H1 (cell line): ENCODE results near the gene RANBP9. TPM values are rescaled to one million over a fixed set of nuclear protein-coding genes. Genes with fewer than 3 reads are reported as not detected.

ENCODE experiments used
- BCL11A ChIP-seq, 2 experiments: IDR thresholded peaks; one replicate each; pipeline ENCODE4 v1.6.1; 2011; ENCODE audit warnings: low read depth in 2 of 2, low read length in 2 of 2, mild to moderate bottlenecking in 2 of 2
- CTBP2 ChIP-seq: IDR thresholded peaks from 2 replicates; pipeline ENCODE4 v1.7.0; 2011; ENCODE audit warnings: borderline replicate concordance, mild to moderate bottlenecking, moderate library complexity, mixed read lengths, low read length; ENCODE audit not compliant: insufficient read depth, insufficient read length
- RFX5 ChIP-seq: IDR thresholded peaks from 2 replicates; pipeline ENCODE4 v1.6.1; 2011; ENCODE audit warnings: low read depth, low read length, improper control_type of control experiment, borderline replicate concordance
- SIRT6 ChIP-seq: IDR thresholded peaks from one replicate; pipeline ENCODE4 v1.7.1; 2012; ENCODE audit warnings: low read length, inconsistent platforms
- SP1 ChIP-seq: IDR thresholded peaks from 2 replicates; pipeline ENCODE4 v1.6.1; 2011; ENCODE audit warnings: low read depth, low read length
- SRF ChIP-seq: IDR thresholded peaks from 2 replicates; pipeline ENCODE4 v1.6.1; 2011; ENCODE audit warnings: mild to moderate bottlenecking, low read depth, low read length, moderate library complexity
- TCF12 ChIP-seq: IDR thresholded peaks from 2 replicates; pipeline ENCODE4 v1.6.1; 2011; ENCODE audit warnings: low read depth, mild to moderate bottlenecking, low read length
- polyA plus RNA-seq, 7 experiments: library from polyadenylated mRNA; depleted of rRNA in 3 of 7; stranded (reverse) in 5 of 7; unstranded in 2 of 7; fragments of >200 nt in 5 of 7; fragments of 200-250 nt in 2 of 7; gene quantifications; 1 replicate in 5 of 7; 2 replicates in 1 of 7; 4 replicates in 1 of 7; pipeline versions ENCODE4 v1.2.1 to v1.2.3, GENCODE V29; 2011 to 2013; ENCODE audit warnings: missing spikeins in 2 of 7, mixed read lengths in 2 of 7
- total RNA-seq: library from RNA; stranded (reverse); fragmentation: NEBNext Ultra II Directional; extraction: Animal tissue kit (Norgen Biotek cat#: 25700); gene quantifications from 2 replicates; pipeline ENCODE4 v1.2.1, GENCODE V29; 2021
- TF ChIP-seq, protein P1 (sequence below): fragments of 300-600 bp; sonication (generic); IDR thresholded peaks from 2 replicates; pipeline ENCODE4 v1.7.1; 2012; ENCODE audit warnings: low read length, moderate library complexity, mild to moderate bottlenecking, inconsistent platforms; ENCODE audit not compliant: insufficient replicate concordance

The RANBP9 gene
- total and polyA plus RNA-seq, 2 of the 8 experiments (the other 6 are each of a cell fraction or from before 2014, with no cell fraction given): 13.0 to 36.7 TPM

DNA sequence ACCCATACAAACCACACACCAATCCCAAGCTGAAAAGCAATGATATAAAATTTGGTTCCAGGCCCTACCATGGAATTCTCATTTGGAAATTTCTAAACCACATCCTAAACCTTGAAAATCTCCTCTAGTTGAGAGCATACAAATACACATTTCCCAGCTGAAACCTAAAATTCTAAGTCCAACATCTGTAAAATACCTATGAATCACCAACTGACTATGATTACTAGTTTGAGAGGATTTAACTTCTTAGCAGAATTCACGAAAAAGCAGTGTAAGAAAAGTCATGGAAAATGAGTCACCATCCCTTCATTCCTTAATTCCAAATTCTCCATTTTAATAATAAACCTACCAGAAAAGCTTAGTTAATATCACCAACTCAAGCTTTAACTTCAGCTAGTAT is 15.4 kb downstream of the RANBP9 start (continued):
- TF ChIP-seq, protein P1, sequence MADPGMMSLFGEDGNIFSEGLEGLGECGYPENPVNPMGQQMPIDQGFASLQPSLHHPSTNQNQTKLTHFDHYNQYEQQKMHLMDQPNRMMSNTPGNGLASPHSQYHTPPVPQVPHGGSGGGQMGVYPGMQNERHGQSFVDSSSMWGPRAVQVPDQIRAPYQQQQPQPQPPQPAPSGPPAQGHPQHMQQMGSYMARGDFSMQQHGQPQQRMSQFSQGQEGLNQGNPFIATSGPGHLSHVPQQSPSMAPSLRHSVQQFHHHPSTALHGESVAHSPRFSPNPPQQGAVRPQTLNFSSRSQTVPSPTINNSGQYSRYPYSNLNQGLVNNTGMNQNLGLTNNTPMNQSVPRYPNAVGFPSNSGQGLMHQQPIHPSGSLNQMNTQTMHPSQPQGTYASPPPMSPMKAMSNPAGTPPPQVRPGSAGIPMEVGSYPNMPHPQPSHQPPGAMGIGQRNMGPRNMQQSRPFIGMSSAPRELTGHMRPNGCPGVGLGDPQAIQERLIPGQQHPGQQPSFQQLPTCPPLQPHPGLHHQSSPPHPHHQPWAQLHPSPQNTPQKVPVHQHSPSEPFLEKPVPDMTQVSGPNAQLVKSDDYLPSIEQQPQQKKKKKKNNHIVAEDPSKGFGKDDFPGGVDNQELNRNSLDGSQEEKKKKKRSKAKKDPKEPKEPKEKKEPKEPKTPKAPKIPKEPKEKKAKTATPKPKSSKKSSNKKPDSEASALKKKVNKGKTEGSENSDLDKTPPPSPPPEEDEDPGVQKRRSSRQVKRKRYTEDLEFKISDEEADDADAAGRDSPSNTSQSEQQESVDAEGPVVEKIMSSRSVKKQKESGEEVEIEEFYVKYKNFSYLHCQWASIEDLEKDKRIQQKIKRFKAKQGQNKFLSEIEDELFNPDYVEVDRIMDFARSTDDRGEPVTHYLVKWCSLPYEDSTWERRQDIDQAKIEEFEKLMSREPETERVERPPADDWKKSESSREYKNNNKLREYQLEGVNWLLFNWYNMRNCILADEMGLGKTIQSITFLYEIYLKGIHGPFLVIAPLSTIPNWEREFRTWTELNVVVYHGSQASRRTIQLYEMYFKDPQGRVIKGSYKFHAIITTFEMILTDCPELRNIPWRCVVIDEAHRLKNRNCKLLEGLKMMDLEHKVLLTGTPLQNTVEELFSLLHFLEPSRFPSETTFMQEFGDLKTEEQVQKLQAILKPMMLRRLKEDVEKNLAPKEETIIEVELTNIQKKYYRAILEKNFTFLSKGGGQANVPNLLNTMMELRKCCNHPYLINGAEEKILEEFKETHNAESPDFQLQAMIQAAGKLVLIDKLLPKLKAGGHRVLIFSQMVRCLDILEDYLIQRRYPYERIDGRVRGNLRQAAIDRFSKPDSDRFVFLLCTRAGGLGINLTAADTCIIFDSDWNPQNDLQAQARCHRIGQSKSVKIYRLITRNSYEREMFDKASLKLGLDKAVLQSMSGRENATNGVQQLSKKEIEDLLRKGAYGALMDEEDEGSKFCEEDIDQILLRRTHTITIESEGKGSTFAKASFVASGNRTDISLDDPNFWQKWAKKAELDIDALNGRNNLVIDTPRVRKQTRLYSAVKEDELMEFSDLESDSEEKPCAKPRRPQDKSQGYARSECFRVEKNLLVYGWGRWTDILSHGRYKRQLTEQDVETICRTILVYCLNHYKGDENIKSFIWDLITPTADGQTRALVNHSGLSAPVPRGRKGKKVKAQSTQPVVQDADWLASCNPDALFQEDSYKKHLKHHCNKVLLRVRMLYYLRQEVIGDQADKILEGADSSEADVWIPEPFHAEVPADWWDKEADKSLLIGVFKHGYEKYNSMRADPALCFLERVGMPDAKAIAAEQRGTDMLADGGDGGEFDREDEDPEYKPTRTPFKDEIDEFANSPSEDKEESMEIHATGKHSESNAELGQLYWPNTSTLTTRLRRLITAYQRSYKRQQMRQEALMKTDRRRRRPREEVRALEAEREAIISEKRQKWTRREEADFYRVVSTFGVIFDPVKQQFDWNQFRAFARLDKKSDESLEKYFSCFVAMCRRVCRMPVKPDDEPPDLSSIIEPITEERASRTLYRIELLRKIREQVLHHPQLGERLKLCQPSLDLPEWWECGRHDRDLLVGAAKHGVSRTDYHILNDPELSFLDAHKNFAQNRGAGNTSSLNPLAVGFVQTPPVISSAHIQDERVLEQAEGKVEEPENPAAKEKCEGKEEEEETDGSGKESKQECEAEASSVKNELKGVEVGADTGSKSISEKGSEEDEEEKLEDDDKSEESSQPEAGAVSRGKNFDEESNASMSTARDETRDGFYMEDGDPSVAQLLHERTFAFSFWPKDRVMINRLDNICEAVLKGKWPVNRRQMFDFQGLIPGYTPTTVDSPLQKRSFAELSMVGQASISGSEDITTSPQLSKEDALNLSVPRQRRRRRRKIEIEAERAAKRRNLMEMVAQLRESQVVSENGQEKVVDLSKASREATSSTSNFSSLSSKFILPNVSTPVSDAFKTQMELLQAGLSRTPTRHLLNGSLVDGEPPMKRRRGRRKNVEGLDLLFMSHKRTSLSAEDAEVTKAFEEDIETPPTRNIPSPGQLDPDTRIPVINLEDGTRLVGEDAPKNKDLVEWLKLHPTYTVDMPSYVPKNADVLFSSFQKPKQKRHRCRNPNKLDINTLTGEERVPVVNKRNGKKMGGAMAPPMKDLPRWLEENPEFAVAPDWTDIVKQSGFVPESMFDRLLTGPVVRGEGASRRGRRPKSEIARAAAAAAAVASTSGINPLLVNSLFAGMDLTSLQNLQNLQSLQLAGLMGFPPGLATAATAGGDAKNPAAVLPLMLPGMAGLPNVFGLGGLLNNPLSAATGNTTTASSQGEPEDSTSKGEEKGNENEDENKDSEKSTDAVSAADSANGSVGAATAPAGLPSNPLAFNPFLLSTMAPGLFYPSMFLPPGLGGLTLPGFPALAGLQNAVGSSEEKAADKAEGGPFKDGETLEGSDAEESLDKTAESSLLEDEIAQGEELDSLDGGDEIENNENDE: no peak
- TF ChIP-seq RFX5: no peak
- TF ChIP-seq BCL11A (IDR thresholded peaks at IDR 0.05; ENCODE audit: low read depth in 2 of 2, low read length in 2 of 2): no peak
- TF ChIP-seq CTBP2: no peak
- no peak for TF ChIP-seq SIRT6
- no peak for TF ChIP-seq SRF
- no peak for TF ChIP-seq TCF12
- no peak for TF ChIP-seq SP1
